ENCODE data around the gene CCL18.

GRCh38 chr17:36111068-36111490, 47.0 kb downstream of the CCL18 start:
- TF ChIP-seq POLR2A (IDR thresholded peaks at IDR 0.05) (no peak), CTCF (IDR thresholded peaks at IDR 0.05) (no peak)

Data from tibial nerve (tissue), 3 donors.